Muscle layer of duodenum (tissue), 2 donors: ENCODE results near the gene OSBPL2.

ENCODE experiments used
- H3K27ac ChIP-seq: one replicate; pipeline ENCODE4 v1.7.0; 2013; ENCODE audit warnings: mild to moderate bottlenecking, low read length
- H3K27me3 ChIP-seq: one replicate; pipeline ENCODE4 v1.7.0; 2013; ENCODE audit warnings: low read depth, mild to moderate bottlenecking, control low read depth, low read length
- H3K36me3 ChIP-seq, 2 donors: one replicate each; pipeline ENCODE4 v1.7.0; 2013; ENCODE audit warnings: low read length in 2 of 2, control low read depth in 1 of 2, mild to moderate bottlenecking in 1 of 2; ENCODE audit not compliant: insufficient read depth in 2 of 2, control insufficient read depth in 1 of 2
- H3K4me1 ChIP-seq, 2 donors: one replicate each; pipeline ENCODE4 v1.7.0; 2013; ENCODE audit warnings: low read length in 2 of 2, mild to moderate bottlenecking in 2 of 2, control low read depth in 1 of 2, moderate library complexity in 1 of 2; ENCODE audit not compliant: insufficient read depth in 2 of 2, control insufficient read depth in 1 of 2
- H3K4me3 ChIP-seq, 2 donors: one replicate each; pipeline ENCODE4 v1.7.0; 2013; ENCODE audit warnings: low read length in 2 of 2, low read depth in 1 of 2, mild to moderate bottlenecking in 1 of 2
- H3K9me3 ChIP-seq, 2 donors: one replicate each; pipeline ENCODE4 v1.7.0; 2013; ENCODE audit warnings: low read length in 2 of 2, control low read depth in 1 of 2, mild to moderate bottlenecking in 1 of 2; ENCODE audit not compliant: control insufficient read depth in 1 of 2
- donor health status: healthy.

OSBPL2 gene

GRCh38 chr20:62281161-62281933 is 43.0 kb downstream of the OSBPL2 start:
- Histone ChIP-seq H3K27me3 (no peaks in the 10 kb centered on the region), H3K27ac (no peak overlapping the region), H3K4me3 (no peak overlapping the region), H3K4me1 (no peaks in the 10 kb centered on the region), H3K9me3 (no peaks in the 10 kb centered on the region), H3K36me3 (peaks cover 47 to 74% of the 10 kb centered on the region in 2 donors)

DNA sequence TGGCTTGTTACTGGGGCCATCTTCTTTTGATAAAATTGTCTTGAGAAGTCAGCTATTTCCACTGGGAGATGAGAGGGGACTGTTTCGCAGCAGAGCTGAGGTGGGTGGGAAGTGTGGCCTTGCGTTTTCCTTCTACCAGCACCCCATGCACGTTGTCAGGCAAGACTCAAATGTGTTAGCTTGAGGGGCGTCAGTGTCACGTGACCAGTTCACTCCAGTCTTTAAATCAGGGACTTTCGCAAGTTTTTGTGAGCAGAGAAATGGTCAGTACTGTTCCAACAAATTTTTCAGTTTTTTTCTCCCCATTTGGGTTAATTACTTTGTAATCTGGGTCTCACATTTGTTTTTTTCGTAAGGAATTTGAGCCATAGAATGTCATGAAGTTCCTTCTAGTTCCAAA is 43.8 kb downstream of the OSBPL2 start:
- Histone ChIP-seq H3K4me3 (no peak overlapping the region), H3K9me3 (no peaks in the 10 kb centered on the region), H3K4me1 (no peaks in the 10 kb centered on the region), H3K27me3 (no peaks in the 10 kb centered on the region), H3K27ac (no peak overlapping the region), H3K36me3 (peaks cover 47 to 76% of the 10 kb centered on the region in 2 donors)

DNA sequence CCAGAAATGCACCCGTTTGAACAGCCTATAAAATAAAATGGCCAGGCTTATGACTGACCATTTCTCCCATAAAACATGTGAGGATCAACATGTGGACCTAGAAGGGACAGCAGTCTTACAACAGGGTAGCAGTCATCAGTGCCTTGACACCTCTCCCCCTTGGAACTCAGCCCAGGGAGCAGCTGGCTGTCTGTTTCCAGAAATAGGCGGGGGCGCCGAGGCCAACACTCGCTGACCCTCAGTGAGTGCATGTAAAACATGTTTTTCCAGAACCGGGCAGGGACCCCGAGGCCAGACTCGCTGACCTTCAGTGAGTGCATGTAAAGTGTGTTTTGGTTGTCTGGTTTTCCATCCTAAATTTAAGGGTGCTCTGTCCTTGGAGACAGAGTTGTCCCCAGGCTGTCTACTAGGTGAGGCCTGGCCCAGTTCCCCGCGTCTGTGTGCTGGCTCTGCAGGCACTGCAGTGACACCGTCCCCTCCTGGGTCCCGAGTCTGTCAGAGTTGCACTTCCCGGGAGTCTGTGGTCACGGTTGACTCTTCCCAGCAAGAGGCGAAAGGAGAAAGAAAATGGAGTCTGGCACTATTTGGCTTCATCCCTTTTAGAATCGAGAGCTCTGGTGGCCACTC is 44.7 kb downstream of the OSBPL2 start:
- peaks cover 47 to 81% of the 10 kb centered on the region in 2 donors for H3K36me3 ChIP-seq
- no peaks in the 10 kb centered on the region for H3K27me3 ChIP-seq
- H3K27ac ChIP-seq: no peak overlapping the region

GRCh38 chr20:62284448-62284847 is 46.1 kb downstream of the OSBPL2 start:
- Histone ChIP-seq H3K4me1 (no peaks in the 10 kb centered on the region), H3K9me3 (no peaks in the 10 kb centered on the region), H3K27ac (no peak overlapping the region), H3K36me3 (peaks cover 41 to 86% of the 10 kb centered on the region in 2 donors), H3K4me3 (no peak overlapping the region), H3K27me3 (no peaks in the 10 kb centered on the region)

More for the DNA sequence above, 44.7 kb downstream of the OSBPL2 start:
- H3K4me3 ChIP-seq: no peak overlapping the region
- H3K4me1 ChIP-seq: no peaks in the 10 kb centered on the region
- no peaks in the 10 kb centered on the region for H3K9me3 ChIP-seq

DNA sequence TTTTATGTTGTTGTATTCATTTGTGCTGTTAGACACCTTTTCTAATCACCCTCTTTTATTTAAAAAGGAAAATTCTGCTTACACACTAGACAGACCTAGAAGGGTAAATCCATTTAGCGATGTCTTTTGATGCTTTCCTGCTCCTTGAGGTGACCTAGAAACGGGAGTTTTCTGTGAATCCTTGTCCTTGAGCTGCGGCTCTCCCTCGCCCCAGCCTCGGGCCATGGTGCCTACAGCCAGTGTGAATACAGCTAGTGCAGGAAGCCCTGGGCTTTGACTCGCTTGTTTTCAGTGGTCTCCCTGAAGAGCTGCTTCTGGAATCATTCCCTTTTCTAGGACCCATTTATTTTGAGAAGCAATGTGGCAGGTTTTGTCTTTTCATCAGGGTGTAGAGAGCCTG is 46.8 kb downstream of the OSBPL2 start:
- Histone ChIP-seq H3K36me3 (peaks cover 38 to 86% of the 10 kb centered on the region in 2 donors), H3K27ac (no peak overlapping the region), H3K27me3 (no peaks in the 10 kb centered on the region), H3K4me1 (no peaks in the 10 kb centered on the region), H3K9me3 (no peaks in the 10 kb centered on the region), H3K4me3 (no peak overlapping the region)

- H3K4me3 ChIP-seq: no peak overlapping the region
- no peaks in the 10 kb centered on the region for H3K4me1 ChIP-seq
- H3K36me3 ChIP-seq: peaks cover 32 to 81% of the 10 kb centered on the region in 2 donors
- no peaks in the 10 kb centered on the region for H3K9me3 ChIP-seq
- no peaks in the 10 kb centered on the region for H3K27me3 ChIP-seq
- H3K27ac ChIP-seq: no peak overlapping the region
These were observed 47.4 kb downstream of the OSBPL2 start for GRCh38 chr20:62285722-62286121.

DNA sequence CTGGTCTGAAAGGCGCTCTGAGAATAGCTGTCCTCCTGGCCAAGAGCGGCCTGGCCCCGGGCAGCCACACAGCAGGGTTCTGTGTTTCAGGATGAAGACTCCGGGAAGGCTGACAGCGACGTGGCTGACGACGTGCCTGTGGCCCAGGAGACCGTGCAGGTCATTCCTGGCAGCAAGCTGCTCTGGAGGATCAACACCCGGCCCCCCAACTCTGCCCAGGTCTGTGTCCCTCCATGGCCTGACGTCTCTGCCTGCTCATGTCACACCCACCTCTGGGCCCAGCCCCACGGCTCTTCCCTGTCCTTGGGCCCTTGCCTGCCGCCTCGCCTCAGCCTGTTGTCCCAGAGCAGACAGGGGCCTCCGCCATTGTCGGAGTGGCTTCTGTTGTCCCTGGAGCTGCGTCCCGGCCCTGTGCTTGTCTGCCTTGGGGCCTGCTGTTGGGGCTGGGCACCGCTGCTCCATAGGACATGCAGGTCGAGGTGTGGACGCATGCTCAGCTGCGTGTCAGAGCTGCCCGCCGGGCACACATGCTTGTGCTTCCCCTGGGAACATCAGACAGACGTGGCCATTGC is 48.3 kb downstream of the OSBPL2 start:
- H3K27me3 ChIP-seq: no peaks in the 10 kb centered on the region
- no peaks in the 10 kb centered on the region for H3K4me1 ChIP-seq
- H3K36me3 ChIP-seq: peaks cover 24 to 81% of the 10 kb centered on the region in 2 donors
- no peaks in the 10 kb centered on the region for H3K9me3 ChIP-seq
- no peak overlapping the region for H3K27ac ChIP-seq
- H3K4me3 ChIP-seq: no peak overlapping the region

DNA sequence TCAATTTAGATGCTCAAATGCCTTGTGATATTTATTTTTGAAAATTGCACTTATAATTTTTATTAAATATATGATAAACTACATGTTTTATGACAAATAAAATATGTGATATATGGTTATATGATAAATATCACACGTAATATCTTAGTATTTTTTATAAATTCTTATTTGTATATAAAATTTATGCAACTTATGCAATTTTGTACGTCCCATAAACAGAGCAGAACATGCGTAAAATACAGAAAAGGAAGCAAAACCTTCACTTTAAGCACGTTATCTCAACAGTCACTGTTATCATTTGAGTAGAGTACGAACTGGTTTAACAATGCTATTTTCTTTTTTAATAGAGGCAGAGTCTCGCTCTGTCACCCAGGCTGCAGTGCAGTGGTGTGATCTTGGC is 48.8 kb downstream of the OSBPL2 start:
- Histone ChIP-seq H3K27ac (no peak overlapping the region), H3K4me3 (no peak overlapping the region), H3K9me3 (no peaks in the 10 kb centered on the region), H3K36me3 (peaks cover 21 to 81% of the 10 kb centered on the region in 2 donors), H3K27me3 (no peaks in the 10 kb centered on the region), H3K4me1 (no peaks in the 10 kb centered on the region)

DNA sequence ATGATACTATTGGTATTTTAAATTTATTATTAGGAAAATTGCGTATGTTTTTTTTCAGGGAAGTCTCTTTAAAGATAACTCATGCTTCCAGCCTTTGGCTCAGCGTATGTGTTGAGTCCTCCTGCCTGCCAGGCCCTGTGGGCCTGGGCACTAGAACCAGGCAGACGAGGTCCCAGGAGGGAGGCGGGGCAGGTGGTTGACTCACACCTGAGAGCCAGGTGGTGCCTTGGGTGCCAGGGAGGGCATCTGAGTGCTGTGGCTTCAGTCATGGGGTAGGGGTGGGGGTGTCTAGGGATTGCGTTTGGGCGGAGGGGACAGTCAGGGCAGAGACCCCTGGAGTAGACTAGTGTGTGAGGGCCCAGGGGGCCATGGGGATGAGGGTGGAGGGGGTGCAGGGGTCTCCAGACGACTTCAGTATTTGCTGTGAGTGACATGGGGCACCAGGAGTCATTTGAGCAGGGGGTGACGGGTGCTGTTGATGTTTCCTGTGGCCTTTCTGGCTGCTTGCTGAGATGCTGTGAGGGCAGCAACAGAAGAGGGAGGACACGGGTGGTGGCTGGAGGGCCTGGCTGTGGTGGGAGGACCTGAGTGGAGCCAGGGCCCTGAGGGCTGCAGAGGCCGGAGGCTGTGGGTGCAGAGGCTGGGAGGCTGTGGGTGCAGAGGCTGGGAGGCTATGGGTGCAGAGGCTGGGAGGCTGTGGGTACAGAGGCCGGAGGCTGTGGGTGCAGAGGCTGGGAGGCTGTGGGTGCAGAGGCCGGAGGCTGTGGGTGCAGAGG is 49.6 kb downstream of the OSBPL2 start:
- no peaks in the 10 kb centered on the region for H3K27me3 ChIP-seq
- no peak overlapping the region for H3K4me3 ChIP-seq
- H3K27ac ChIP-seq: no peak overlapping the region
- no peaks in the 10 kb centered on the region for H3K4me1 ChIP-seq
- no peaks in the 10 kb centered on the region for H3K9me3 ChIP-seq
- H3K36me3 ChIP-seq: peaks cover 20 to 75% of the 10 kb centered on the region in 2 donors

DNA sequence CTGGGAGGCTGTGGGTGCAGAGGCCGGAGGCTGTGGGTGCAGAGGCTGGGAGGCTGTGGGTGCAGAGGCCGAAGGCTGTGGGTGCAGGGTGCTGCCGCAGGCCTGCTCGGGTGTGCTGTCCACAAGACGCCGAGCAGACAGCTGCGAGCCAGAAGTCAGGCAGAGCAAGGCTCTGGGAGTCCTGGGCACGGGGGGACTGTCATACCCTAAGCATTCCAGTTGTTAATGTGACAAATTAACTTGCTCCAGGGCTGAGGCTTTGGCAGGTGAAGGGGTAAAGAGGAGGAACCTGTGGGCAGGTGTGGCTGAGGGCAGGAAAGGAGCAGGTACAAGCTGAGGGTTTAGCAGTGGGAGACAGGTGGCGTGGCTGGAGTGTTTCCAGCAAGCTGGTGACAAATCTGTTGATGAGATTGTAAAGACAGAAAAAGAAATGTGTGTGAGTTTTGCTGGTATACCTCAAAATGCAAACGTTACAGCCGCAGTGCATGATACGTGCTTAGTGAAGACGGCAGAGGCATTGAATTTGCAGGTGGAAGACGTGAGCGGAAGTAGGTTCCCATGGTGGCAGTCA is 50.3 kb downstream of the OSBPL2 start:
- H3K4me3 ChIP-seq: no peak overlapping the region
- peaks cover 23 to 75% of the 10 kb centered on the region in 2 donors for H3K36me3 ChIP-seq
- no peak overlapping the region for H3K27ac ChIP-seq
- H3K27me3 ChIP-seq: no peaks in the 10 kb centered on the region
- no peaks in the 10 kb centered on the region for H3K9me3 ChIP-seq
- H3K4me1 ChIP-seq: no peaks in the 10 kb centered on the region

DNA sequence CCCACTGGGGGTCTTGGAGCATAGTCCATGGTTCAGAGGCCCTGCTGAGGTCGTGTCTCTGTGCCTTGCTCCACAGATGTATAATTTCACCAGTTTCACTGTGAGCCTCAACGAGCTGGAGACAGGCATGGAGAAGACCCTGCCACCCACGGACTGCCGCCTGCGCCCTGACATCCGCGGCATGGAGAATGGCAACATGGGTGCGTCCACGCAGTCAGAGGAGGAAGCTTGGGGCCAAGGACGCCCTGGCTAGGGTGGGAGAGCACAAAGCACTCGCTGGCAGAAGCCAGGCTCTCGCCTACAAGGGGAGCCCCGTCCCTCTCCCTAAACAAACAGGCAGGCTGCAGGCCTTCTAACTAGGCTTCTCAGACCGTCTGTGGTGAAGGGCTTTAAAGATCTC is 50.8 kb downstream of the OSBPL2 start:
- Histone ChIP-seq H3K4me3 (no peak overlapping the region), H3K4me1 (no peaks in the 10 kb centered on the region), H3K27ac (no peak overlapping the region), H3K36me3 (peaks cover 24 to 75% of the 10 kb centered on the region in 2 donors), H3K27me3 (no peaks in the 10 kb centered on the region), H3K9me3 (no peaks in the 10 kb centered on the region)
